Measurements from ENCODE around the gene FRMD4A. TPM values are rescaled to one million over a fixed set of nuclear protein-coding genes. Genes with fewer than 3 reads are reported as not detected.

Gene FRMD4A
- total RNA-seq, 4 donors from 2014 or later: 5.6 to 34.1 (median 19.4) TPM

DNA sequence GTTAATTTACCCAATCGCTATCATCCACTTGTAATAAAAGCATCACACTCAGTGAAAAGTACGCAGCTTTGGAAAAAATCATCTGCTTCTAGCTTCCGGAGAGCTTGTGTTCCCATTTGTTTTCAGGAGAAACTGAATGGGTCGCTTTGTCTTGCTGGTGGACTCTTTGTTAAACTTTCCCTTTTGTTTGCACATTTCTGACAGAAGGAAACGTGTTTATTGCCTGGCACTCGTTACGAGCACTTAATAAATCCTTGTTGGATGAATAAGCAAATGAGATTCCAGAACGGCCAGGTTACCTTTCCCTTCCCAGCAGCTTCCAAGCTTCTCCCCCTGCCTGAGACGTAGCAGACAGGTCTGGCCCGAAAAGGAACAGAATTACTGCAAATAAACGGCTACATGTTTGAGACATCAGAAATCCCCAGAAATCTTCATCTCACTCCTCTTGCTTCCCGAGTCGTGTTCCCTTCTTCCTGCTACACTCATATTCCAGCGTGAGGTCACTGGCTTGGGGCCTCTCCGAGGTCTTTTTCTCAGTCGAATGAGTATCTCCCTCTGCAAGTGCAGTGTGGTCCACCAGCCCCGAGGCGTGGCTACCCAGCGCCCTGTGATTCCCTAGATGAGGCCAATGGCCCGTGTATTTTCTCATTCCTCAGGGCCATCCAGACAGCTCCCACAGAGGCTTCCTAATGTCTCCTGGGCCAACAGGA is 167.2 kb downstream of the FRMD4A start:
- Histone ChIP-seq H3K4me3 (no peak overlapping the region), H3K27me3 (no peaks in the 10 kb centered on the region), H3K4me1 (no peaks in the 10 kb centered on the region), H3K36me3 (no peaks in the 10 kb centered on the region), H3K27ac (no peak overlapping the region), H3K9me3 (no peaks in the 10 kb centered on the region)
- TF ChIP-seq, protein P1, sequence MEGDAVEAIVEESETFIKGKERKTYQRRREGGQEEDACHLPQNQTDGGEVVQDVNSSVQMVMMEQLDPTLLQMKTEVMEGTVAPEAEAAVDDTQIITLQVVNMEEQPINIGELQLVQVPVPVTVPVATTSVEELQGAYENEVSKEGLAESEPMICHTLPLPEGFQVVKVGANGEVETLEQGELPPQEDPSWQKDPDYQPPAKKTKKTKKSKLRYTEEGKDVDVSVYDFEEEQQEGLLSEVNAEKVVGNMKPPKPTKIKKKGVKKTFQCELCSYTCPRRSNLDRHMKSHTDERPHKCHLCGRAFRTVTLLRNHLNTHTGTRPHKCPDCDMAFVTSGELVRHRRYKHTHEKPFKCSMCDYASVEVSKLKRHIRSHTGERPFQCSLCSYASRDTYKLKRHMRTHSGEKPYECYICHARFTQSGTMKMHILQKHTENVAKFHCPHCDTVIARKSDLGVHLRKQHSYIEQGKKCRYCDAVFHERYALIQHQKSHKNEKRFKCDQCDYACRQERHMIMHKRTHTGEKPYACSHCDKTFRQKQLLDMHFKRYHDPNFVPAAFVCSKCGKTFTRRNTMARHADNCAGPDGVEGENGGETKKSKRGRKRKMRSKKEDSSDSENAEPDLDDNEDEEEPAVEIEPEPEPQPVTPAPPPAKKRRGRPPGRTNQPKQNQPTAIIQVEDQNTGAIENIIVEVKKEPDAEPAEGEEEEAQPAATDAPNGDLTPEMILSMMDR (IDR thresholded peaks at IDR 0.05): no peak
- no peak for TF ChIP-seq POLR2A (IDR thresholded peaks at IDR 0.05)
- intact Hi-C loops (cut with DNase I; ENCODE audit: low total_unique reads): no loop called here
- no peak for DNase-seq

DNA sequence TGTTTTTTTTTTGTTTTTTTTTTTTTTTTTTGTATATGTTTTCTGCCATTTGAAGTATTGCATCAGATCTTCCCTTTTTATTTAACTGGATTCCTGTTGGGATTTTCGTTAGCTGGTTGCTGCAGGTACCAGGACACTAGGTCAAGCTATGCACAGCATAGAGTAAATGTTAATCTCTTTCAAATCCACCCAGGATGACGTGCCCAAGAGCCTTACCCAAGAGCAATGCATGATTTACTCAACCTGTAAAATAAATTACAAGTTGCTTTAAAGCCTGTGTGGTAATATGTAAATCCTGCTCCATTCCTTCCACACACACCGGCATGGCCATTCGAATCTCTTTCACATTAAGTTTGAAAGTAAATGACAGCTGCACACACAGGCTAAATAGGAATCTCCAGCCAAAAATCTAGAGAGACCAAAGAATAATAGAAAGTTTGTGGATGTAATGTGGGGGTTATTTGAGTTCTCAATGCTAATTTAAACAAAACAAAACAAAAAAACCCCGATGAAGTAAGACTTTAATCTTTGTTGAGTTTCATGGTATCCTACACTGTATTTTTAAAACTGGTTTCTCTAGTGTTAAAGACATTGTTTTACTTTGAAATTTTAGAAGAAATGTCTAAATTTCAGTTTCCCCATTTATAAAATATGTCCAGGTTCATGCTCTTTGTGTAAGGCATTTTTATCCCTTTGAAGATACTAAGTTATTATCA is 167.9 kb downstream of the FRMD4A start:
- Histone ChIP-seq H3K27ac (no peak overlapping the region), H3K4me1 (no peaks in the 10 kb centered on the region), H3K9me3 (no peaks in the 10 kb centered on the region), H3K27me3 (peaks cover 0 to 4% of the 10 kb centered on the region in 2 donors), H3K36me3 (no peaks in the 10 kb centered on the region), H3K4me3 (no peak overlapping the region)
- intact Hi-C loops (cut with DNase I; ENCODE audit: low total_unique reads): no loop called here
- TF ChIP-seq, protein P1 (IDR thresholded peaks at IDR 0.05): no peak
- TF ChIP-seq POLR2A (IDR thresholded peaks at IDR 0.05): no peak
- no peak for DNase-seq

DNA sequence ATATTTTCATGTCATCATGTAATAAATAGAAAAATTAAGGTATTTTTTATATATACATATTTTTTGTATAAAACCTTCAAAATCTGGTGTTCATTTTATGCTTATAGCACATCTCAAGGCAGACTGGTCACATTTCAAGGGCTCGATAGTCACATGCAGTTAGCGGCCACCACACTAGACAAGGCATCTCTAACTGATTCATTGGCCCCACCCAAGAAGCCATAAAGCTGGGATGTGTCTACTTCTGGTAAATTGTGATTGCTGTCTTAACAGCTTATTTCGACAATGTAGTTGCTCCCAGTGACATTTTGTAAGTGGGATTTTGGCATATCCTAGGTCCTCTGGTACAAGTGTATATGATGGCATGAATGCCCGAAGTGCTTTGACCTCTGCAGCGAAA is 168.7 kb downstream of the FRMD4A start:
- Histone ChIP-seq H3K27me3 (peaks cover 0 to 4% of the 10 kb centered on the region in 2 donors), H3K27ac (no peak overlapping the region), H3K9me3 (no peaks in the 10 kb centered on the region), H3K4me3 (no peak overlapping the region), H3K4me1 (no peaks in the 10 kb centered on the region), H3K36me3 (no peaks in the 10 kb centered on the region)
- TF ChIP-seq, protein P1 (IDR thresholded peaks at IDR 0.05): no peak
- TF ChIP-seq POLR2A (IDR thresholded peaks at IDR 0.05): no peak
- no peak for DNase-seq
- intact Hi-C loops (cut with DNase I; ENCODE audit: low total_unique reads): no loop called here

DNA sequence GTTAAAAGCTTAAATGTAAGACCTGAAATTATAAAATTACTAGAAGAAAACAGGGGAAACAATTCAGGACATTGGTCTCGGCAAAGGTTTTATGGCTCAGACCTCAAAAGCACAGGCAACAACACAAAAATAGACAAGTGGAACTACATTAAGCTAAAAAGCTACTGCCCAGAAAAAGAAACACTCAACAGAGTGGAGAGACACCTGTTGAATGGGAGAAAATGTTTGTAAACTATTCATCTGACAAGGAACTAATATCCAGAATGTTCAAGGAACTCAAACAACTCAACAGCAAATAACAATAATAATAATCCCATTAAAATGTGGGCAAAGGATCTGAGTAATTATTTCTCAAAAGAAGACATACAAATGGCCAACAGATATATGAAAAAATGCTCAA is 170.4 kb downstream of the FRMD4A start:
- H3K4me3 ChIP-seq: no peak overlapping the region
- H3K9me3 ChIP-seq: no peaks in the 10 kb centered on the region
- peaks cover 0 to 4% of the 10 kb centered on the region in 2 donors for H3K27me3 ChIP-seq
- no peak overlapping the region for H3K27ac ChIP-seq
- H3K4me1 ChIP-seq: no peaks in the 10 kb centered on the region
- DNase-seq: no peak
- TF ChIP-seq, protein P1 (IDR thresholded peaks at IDR 0.05): no peak
- no peak for TF ChIP-seq POLR2A (IDR thresholded peaks at IDR 0.05)
- intact Hi-C loops (cut with DNase I; ENCODE audit: low total_unique reads): no loop called here
- no peaks in the 10 kb centered on the region for H3K36me3 ChIP-seq

DNA sequence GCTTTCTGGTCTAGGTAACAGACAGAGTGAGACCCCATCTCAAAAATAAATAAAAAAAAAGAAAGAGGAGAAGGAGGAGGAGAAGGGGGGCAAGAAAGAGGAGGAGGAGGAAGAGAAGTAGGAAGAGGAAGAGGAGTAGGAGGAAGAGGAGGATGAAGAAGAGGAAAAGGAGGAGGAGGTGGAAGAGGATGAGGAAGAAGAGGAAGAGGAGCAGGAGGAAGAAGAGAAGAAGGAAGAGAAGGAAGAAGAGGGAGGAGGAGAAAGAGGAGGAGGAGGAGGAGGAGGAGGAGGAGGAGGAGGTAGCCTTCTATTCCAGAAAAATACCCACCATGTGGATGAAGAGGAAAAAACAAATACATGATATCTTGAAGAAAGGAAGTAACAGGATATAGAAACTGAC is 172.1 kb downstream of the FRMD4A start:
- no peak overlapping the region for H3K4me3 ChIP-seq
- intact Hi-C loops (cut with DNase I; ENCODE audit: low total_unique reads): no loop called here

More for the DNA sequence above, 172.1 kb downstream of the FRMD4A start:
- no peak for DNase-seq
- Histone ChIP-seq H3K27ac (no peak overlapping the region), H3K9me3 (peaks cover 0 to 3% of the 10 kb centered on the region in 2 donors), H3K27me3 (peaks cover 0 to 4% of the 10 kb centered on the region in 2 donors), H3K4me1 (no peaks in the 10 kb centered on the region), H3K36me3 (no peaks in the 10 kb centered on the region)
- TF ChIP-seq, protein P1 (IDR thresholded peaks at IDR 0.05): no peak
- TF ChIP-seq POLR2A (IDR thresholded peaks at IDR 0.05): no peak

Measured in uterus (tissue), 4 donors.